Neural progenitor cell (in vitro differentiated cells): Measurements from ENCODE around the gene B4GALT5.

Experiments
- EZH2 ChIP-seq: fragments of 200-600 bp; sonication (generic); IDR thresholded peaks from 2 replicates; pipeline ENCODE4 v1.6.1; 2017; ENCODE audit warnings: antibody characterized with exemption, mild to moderate bottlenecking, moderate library complexity
- EZH2phosphoT487 ChIP-seq: fragments of 200-600 bp; sonication (generic); IDR thresholded peaks from 2 replicates; pipeline ENCODE4 v1.6.1; 2017; ENCODE audit warnings: antibody characterized with exemption
- TF ChIP-seq, protein P1 (sequence below): fragments of 200-600 bp; sonication (generic); IDR thresholded peaks from 2 replicates; pipeline ENCODE4 v1.5.1; 2017; ENCODE audit warnings: antibody characterized with exemption, mild to moderate bottlenecking

DNA sequence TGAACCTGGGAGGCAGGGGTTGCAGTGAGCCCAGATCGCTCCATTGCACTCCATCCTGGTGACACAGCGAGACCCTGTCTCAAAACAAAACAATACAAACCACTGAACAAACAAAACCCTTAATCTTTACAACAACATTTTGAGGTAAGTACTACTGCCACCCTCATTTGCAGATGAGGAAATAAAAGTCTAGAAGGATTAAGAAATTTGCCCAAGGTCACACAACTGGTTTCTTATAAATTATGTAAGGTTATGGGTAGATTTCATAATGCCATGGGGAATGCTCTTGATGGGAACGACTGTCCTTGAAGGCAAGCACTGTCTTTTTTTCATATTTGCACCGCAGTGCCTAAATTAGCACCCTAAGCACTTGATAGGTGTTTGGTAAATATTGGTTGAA, 13.8 kb upstream of the B4GALT5 start:
- TF ChIP-seq, protein P1, sequence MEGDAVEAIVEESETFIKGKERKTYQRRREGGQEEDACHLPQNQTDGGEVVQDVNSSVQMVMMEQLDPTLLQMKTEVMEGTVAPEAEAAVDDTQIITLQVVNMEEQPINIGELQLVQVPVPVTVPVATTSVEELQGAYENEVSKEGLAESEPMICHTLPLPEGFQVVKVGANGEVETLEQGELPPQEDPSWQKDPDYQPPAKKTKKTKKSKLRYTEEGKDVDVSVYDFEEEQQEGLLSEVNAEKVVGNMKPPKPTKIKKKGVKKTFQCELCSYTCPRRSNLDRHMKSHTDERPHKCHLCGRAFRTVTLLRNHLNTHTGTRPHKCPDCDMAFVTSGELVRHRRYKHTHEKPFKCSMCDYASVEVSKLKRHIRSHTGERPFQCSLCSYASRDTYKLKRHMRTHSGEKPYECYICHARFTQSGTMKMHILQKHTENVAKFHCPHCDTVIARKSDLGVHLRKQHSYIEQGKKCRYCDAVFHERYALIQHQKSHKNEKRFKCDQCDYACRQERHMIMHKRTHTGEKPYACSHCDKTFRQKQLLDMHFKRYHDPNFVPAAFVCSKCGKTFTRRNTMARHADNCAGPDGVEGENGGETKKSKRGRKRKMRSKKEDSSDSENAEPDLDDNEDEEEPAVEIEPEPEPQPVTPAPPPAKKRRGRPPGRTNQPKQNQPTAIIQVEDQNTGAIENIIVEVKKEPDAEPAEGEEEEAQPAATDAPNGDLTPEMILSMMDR = no peak
- no peak for TF ChIP-seq EZH2
- TF ChIP-seq EZH2phosphoT487 = no peak
